HepG2 (cell line): ENCODE measurements around the gene CAPG. TPM values are rescaled to one million over a fixed set of nuclear protein-coding genes. Genes with fewer than 3 reads are reported as not detected.

ENCODE experiments used
- ATAC-seq: fragments of 200-7000 bp; cut with Tn5 transposase; 3 replicates; pipeline ENCODE4 v1.9.1; 2020; ENCODE audit warnings: mild to moderate bottlenecking, moderate library complexity
- BruUV-seq: library from RNA; stranded (reverse); fragments of 400-500 nt; replicated peaks from 2 replicates; lab custom pipeline; 2021; lab: Mats Ljungman, UMichigan
- CTCF ChIA-PET: fragments of 300-600 bp; formaldehyde crosslinking; extraction: SDS; loops from one replicate; lab custom pipeline; 2021; ENCODE audit warnings: low total read pairs, inconsistent platforms, low intra/inter-chr PET ratio; lab: Yijun Ruan, JAX
- POLR2A ChIA-PET: fragments of 350-600 bp; sonication (Branson Sonifier 250); formaldehyde crosslinking; loops from one replicate; lab custom pipeline; 2020; ENCODE audit warnings: antibody characterized with exemption, inconsistent platforms; lab: Yijun Ruan, JAX
- DNase-seq: peaks from one replicate; pipeline ENCODE4 v3.0.0-alpha.2; 2015; ENCODE audit warnings: low spot score
- FAIRE-seq: peaks from 3 replicates; lab custom pipeline; 2011; peaks lifted over from hg19 to GRCh38; lab: Jason Lieb, UNC
- H2AFZ ChIP-seq: one replicate; pipeline ENCODE4 v1.6.1; 2011; ENCODE audit warnings: low read length, inconsistent platforms
- H3K27ac ChIP-seq: fragments of 300-600 bp; 3 replicates; pipeline ENCODE4 v1.8.0; 2011; ENCODE audit warnings: mixed run types, mild to moderate bottlenecking, mixed read lengths, low read length, inconsistent platforms; ENCODE audit not compliant: insufficient read depth; ENCODE audit errors: extremely low read length
- H3K27me3 ChIP-seq, 2 experiments: fragments of 200-600 bp in 1 of 2; 2 replicates in 1 of 2; 3 replicates in 1 of 2; pipeline versions ENCODE4 v1.6.0 to v1.8.0; 2011; ENCODE audit warnings: low read length in 2 of 2, mild to moderate bottlenecking in 2 of 2, moderate library complexity in 2 of 2, inconsistent platforms in 1 of 2; ENCODE audit not compliant: insufficient read depth in 2 of 2, control insufficient read depth in 1 of 2
- H3K36me3 ChIP-seq, 2 experiments: fragments of 200-600 bp in 1 of 2; replicated peaks in 1 of 2; 2 replicates in 1 of 2; 3 replicates in 1 of 2; pipeline versions ENCODE4 v1.5.1 to v1.8.0; 2011; ENCODE audit warnings: low read length in 2 of 2, inconsistent platforms in 1 of 2; ENCODE audit not compliant: insufficient read depth in 2 of 2, control insufficient read depth in 1 of 2
- H3K4me1 ChIP-seq: 2 replicates; pipeline ENCODE4 v1.5.1; 2012; ENCODE audit warnings: low read length, inconsistent platforms; ENCODE audit not compliant: insufficient read depth
- H3K4me2 ChIP-seq: 2 replicates; pipeline ENCODE4 v1.6.0; 2011; ENCODE audit warnings: low read depth, low read length, inconsistent platforms
- H3K4me3 ChIP-seq, 3 experiments: fragments of 200-600 bp in 1 of 3; sonication (generic), shearing (Covaris generic) in 1 of 3; replicated peaks in 1 of 3; 2 replicates each; pipeline ENCODE4 v1.5.1; 2011 to 2016; ENCODE audit warnings: low read length in 3 of 3, inconsistent platforms in 2 of 3, low read depth in 2 of 3, mild to moderate bottlenecking in 2 of 3, control low read depth in 1 of 3, mixed read lengths in 1 of 3; ENCODE audit not compliant: insufficient read depth in 1 of 3
- H3K79me2 ChIP-seq: one replicate; pipeline ENCODE4 v1.6.1; 2011; ENCODE audit warnings: low read length, inconsistent platforms; ENCODE audit not compliant: insufficient read depth
- H3K9ac ChIP-seq: 2 replicates; pipeline ENCODE4 v1.6.0; 2011; ENCODE audit warnings: mild to moderate bottlenecking, low read depth, low read length, inconsistent platforms; ENCODE audit not compliant: insufficient read depth
- H3K9me3 ChIP-seq: 2 replicates; pipeline ENCODE4 v1.5.1; 2012; ENCODE audit warnings: mild to moderate bottlenecking, low read length
- H4K20me1 ChIP-seq: 2 replicates; pipeline ENCODE4 v1.6.0; 2011; ENCODE audit warnings: inconsistent platforms, mild to moderate bottlenecking, low read length, moderate library complexity; ENCODE audit not compliant: insufficient read depth
- CREB3 ChIP-seq: sonication (generic); formaldehyde crosslinking; IDR thresholded peaks from 2 replicates; pipeline ENCODE4 v1.5.0; 2020; ENCODE audit warnings: missing genetic modification reagents
- HDAC6 ChIP-seq: fragments of 200-600 bp; sonication (generic); IDR thresholded peaks from 2 replicates; pipeline ENCODE4 v1.7.0; 2017; ENCODE audit warnings: mild to moderate bottlenecking, antibody characterized with exemption, low read length, low read depth
- HHEX ChIP-seq: IDR thresholded peaks from 2 replicates; pipeline ENCODE4 v1.6.1; 2016; ENCODE audit warnings: control low read depth
- JUN ChIP-seq: sonication (generic); formaldehyde crosslinking; IDR thresholded peaks from 2 replicates; pipeline ENCODE4 v1.4.0; 2020; ENCODE audit warnings: mild to moderate bottlenecking, missing genetic modification reagents
- ZNF142 ChIP-seq: sonication (generic); formaldehyde crosslinking; IDR thresholded peaks from 2 replicates; pipeline ENCODE4 v1.4.0; 2020; ENCODE audit warnings: missing genetic modification reagents
- ZNF20 ChIP-seq: sonication (generic); formaldehyde crosslinking; IDR thresholded peaks from 2 replicates; pipeline ENCODE4 v1.4.0; 2020; ENCODE audit warnings: mild to moderate bottlenecking, moderate library complexity, missing genetic modification reagents
- ZNF224 ChIP-seq: sonication (generic); formaldehyde crosslinking; IDR thresholded peaks from 2 replicates; pipeline ENCODE4 v1.5.0; 2020; ENCODE audit warnings: mild to moderate bottlenecking, missing genetic modification reagents
- ZNF234 ChIP-seq: sonication (generic); formaldehyde crosslinking; conservative IDR thresholded peaks from 2 replicates; pipeline ENCODE4 v1.5.1; 2020; ENCODE audit warnings: mild to moderate bottlenecking, missing genetic modification reagents
- ZNF317 ChIP-seq: sonication (generic); formaldehyde crosslinking; IDR thresholded peaks from 2 replicates; pipeline ENCODE4 v1.5.0; 2020; ENCODE audit warnings: mild to moderate bottlenecking, missing genetic modification reagents
- ZNF431 ChIP-seq: sonication (generic); formaldehyde crosslinking; IDR thresholded peaks from 2 replicates; pipeline ENCODE4 v1.9.0; 2022; ENCODE audit warnings: missing genetic modification reagents, low read depth, mild to moderate bottlenecking, borderline replicate concordance
- ZNF660 ChIP-seq: sonication (generic); formaldehyde crosslinking; IDR thresholded peaks from 2 replicates; pipeline ENCODE4 v1.5.1; 2020; ENCODE audit warnings: mild to moderate bottlenecking, low read depth, missing genetic modification reagents, borderline replicate concordance
- ZNF790 ChIP-seq: sonication (generic); formaldehyde crosslinking; IDR thresholded peaks from 2 replicates; pipeline ENCODE4 v1.8.0; 2022; ENCODE audit warnings: missing genetic modification reagents, mild to moderate bottlenecking, borderline replicate concordance
- WGBS: methylation state at CpG from one replicate; pipeline ENCODE4 v1.1.6; 2017; ENCODE audit warnings: low lambda C conversion rate; 5-methylcytosine and 5-hydroxymethylcytosine counted together
- in situ Hi-C: cut with HindIII; loops from 2 replicates; pipeline ENCODE4 v1.10.0; 2017; ENCODE audit warnings: low pct_unique_long_range_greater_than_20kb; ENCODE audit not compliant: extremely low pct_ligation_motif_present
- intact Hi-C: fragments of 100-400 bp; cut with micrococcal nuclease; formaldehyde crosslinking; loops from one replicate; pipeline ENCODE4 v1.10.0; 2022; ENCODE audit not compliant: unreplicated experiment
- polyA plus RNA-seq, 8 experiments: library from polyadenylated mRNA; depleted of rRNA in 3 of 8; stranded (reverse) in 7 of 8; unstranded in 1 of 8; fragments of >200 nt; fragmentation: Illumina TruSeq in 4 of 8; extraction: Trizol in 4 of 8; gene quantifications; 2 replicates each; pipeline versions ENCODE4 v1.2.1 to v1.2.3, GENCODE V29; 2011 to 2016; ENCODE audit warnings: low read depth in 4 of 8, missing spikeins in 1 of 8, mixed read lengths in 1 of 8; ENCODE audit not compliant: insufficient read depth in 1 of 8
- total RNA-seq, 5 experiments: library from RNA; depleted of rRNA; stranded (reverse); fragments of >200 nt; fragmentation: Illumina TruSeq; extraction: Trizol; gene quantifications; 2 replicates each; pipeline ENCODE4 v1.2.3, GENCODE V29; 2016; ENCODE audit warnings: low read depth in 1 of 5
- TF ChIP-seq, protein P1 (sequence below): sonication (generic); formaldehyde crosslinking; IDR thresholded peaks from 2 replicates; pipeline ENCODE4 v1.5.1; 2020; ENCODE audit warnings: missing genetic modification reagents, mild to moderate bottlenecking, borderline replicate concordance
- TF ChIP-seq, protein P2 (sequence below): sonication (generic); formaldehyde crosslinking; IDR thresholded peaks from 2 replicates; pipeline ENCODE4 v1.4.0; 2020; ENCODE audit warnings: mild to moderate bottlenecking, missing genetic modification reagents

CAPG gene
- total and polyA plus RNA-seq, 2 of the 13 experiments (the other 11 are each of a cell fraction or from before 2014, with no cell fraction given): 12.7 to 18.2 TPM

GRCh38 chr2:85415980-85416650, 5.9 kb upstream of the CAPG start:
- Histone ChIP-seq H3K79me2 (peaks cover 4% of the 10 kb centered on the region), H3K4me3 (no peak overlapping the region), H3K27ac (no peak overlapping the region), H3K4me1 (peaks cover 84% of the 10 kb centered on the region), H3K9ac (no peak overlapping the region), H3K27me3 (no peaks in the 10 kb centered on the region), H3K36me3 (no peaks in the 10 kb centered on the region), H2AFZ (no peak overlapping the region), H3K4me2 (no peak overlapping the region), H4K20me1 (no peaks in the 10 kb centered on the region), H3K9me3 (no peaks in the 10 kb centered on the region)
- BruUV-seq: no TSS peak
- CTCF ChIA-PET: no interaction called here
- POLR2A ChIA-PET: interaction anchor here (0.8 to 1.4 kb wide), 4 partner anchors 88 to 136 kb away, joined by 3 to 5 read pairs (median 4); partner anchors contain the start of genes MAT2A and TGOLN2
- WGBS: 74% methylated on average over 12 of the region's 12 CpGs
- TF ChIP-seq CREB3 (CRISPR knock-in tag): no peak
- TF ChIP-seq JUN (CRISPR knock-in tag): no peak
- no peak for TF ChIP-seq ZNF224 (CRISPR knock-in tag)
- no peak for TF ChIP-seq HDAC6
- TF ChIP-seq, protein P1, sequence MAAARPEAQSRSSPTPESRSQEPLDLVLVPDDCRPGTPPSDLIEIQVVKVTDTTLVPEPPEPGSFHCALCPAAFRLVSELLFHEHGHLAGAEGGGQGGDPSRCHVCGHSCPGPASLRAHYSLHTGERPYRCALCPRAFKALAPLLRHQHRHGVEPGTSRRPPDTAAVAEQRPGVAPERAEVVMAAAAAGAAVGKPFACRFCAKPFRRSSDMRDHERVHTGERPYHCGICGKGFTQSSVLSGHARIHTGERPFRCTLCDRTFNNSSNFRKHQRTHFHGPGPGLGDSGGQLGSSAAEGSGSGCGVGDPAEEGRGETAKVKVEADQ: no peak
- TF ChIP-seq ZNF317 (CRISPR knock-in tag): no peak
- TF ChIP-seq ZNF20: no peak
- TF ChIP-seq ZNF234 (CRISPR knock-in tag): no peak
- no peak for TF ChIP-seq ZNF142
- TF ChIP-seq, protein P2, sequence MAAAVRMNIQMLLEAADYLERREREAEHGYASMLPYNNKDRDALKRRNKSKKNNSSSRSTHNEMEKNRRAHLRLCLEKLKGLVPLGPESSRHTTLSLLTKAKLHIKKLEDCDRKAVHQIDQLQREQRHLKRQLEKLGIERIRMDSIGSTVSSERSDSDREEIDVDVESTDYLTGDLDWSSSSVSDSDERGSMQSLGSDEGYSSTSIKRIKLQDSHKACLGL (CRISPR knock-in tag): no peak
- TF ChIP-seq ZNF790 (CRISPR knock-in tag): no peak
- no peak for TF ChIP-seq ZNF660 (CRISPR knock-in tag)
- TF ChIP-seq HHEX (CRISPR knock-in tag): no peak
- TF ChIP-seq ZNF431 (CRISPR knock-in tag): no peak
- ATAC-seq (no peak), DNase-seq (no peak), FAIRE-seq (no peak)
- intact Hi-C loops (no loop called here), in situ Hi-C loops (no loop called here)
